Muscle of back (tissue), 11 donors: Measurements from ENCODE around the gene PAX5. TPM values are rescaled to one million over a fixed set of nuclear protein-coding genes. Genes with fewer than 3 reads are reported as not detected.
A peak's percentile ranks its signal among the peaks of the same experiment; 100 is the strongest.

ENCODE experiments used
- DNase-seq, 3 donors: peaks; one replicate each; pipeline versions ENCODE4 v3.0.0 to v3.0.0-alpha.2; 2013
- polyA plus RNA-seq, 10 donors: library from polyadenylated mRNA; unstranded; fragments of 120-200 nt; gene quantifications; one replicate each; pipeline ENCODE4 v1.2.1, GENCODE V29; 2013; ENCODE audit not compliant: insufficient read length in 10 of 10

The PAX5 gene
- polyA plus RNA-seq, 10 donors: 0.01 to 0.50 (median 0.26) TPM

GRCh38 chr9:36902861-36903524 lies 131.1 kb downstream of the PAX5 start:
- DNase-seq: no peak

GRCh38 chr9:36902080-36902716 lies 131.9 kb downstream of the PAX5 start:
- DNase-seq: no peak

GRCh38 chr9:36901528-36901927 lies 132.5 kb downstream of the PAX5 start:
- no peak for DNase-seq

- no peak for DNase-seq
These were observed 133.2 kb downstream of the PAX5 start for GRCh38 chr9:36900856-36901220.

DNA sequence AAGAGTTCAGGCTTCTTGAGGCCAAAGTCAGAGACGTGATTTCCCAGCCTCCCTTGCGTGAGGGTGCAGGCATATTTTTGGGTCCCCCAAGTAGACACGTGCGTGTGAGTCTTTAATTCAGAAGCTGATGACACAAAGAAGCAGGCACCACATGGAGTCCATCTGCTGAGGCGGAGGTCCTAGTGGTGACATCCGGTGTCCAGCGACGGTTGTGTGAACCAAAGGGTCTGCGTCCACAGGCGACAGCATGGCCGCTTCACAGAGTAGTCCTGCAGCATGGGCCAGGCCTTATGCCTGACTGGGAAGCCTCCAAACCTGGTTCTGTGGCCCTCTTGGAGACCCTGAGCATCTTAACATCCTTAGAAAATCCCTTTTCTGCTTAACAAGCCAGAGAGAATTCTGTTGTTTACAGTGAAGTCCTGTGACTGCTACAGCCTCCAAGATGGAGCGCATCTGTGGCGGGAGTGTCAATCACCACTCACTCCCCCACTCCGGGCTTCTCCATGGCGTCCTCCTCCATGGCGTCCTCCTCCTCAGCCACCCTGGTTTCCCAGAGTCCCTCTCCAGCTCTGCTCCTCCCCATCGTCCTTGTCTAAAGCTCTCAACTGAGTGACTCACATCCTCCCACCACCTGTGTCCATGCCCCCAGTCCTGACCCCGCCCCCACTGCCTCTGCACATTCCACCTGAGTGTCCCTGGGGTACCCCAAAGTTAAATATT lies 133.8 kb downstream of the PAX5 start:
- DNase-seq: no peak

DNA sequence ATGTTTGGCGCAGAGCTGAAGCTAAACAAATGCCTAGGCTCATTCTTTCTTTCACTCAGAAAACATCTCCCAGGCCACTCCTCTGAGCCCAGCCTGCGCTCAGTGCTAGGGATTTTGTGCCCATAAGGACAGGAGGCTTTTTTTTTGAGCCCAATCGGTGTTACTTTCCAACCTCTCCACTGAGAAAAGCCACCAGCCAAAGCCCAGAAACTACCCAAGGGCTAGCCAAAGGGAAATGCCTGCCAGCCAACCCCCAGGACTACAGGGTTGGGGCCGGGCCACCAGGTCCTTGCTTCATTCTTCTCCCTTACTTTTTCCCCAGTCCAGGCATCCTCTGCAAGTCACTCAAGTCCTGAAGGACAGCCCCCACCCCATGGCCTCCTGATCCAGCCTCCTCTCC lies 134.7 kb downstream of the PAX5 start:
- no peak for DNase-seq

- no peak for DNase-seq
These were observed 135.5 kb downstream of the PAX5 start for GRCh38 chr9:36898431-36899020.

- DNase-seq: no peak
These were observed 136.6 kb downstream of the PAX5 start for GRCh38 chr9:36897478-36897877.

DNA sequence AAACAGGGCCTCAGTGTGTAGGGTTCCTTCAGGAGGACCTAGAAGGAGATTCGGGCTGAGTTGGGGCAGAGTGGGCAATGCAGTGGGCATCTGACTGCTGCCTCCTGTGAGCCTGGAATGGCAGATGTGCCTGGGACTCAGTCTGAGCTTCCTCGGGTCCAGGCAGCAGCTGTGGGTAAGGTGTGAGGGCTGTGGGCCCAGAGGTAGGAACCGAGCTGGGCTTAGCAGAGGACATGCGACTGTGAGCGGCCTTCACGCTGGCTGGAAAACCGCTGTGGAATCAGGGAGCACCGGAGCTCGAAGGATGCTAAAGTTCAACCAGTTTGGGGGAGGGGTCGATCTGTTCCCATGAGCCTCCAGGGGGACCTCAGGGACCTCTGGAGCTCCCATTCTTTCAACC lies 137.0 kb downstream of the PAX5 start:
- DNase-seq: no peak

GRCh38 chr9:36896296-36896695 lies 137.8 kb downstream of the PAX5 start:
- no peak for DNase-seq

DNA sequence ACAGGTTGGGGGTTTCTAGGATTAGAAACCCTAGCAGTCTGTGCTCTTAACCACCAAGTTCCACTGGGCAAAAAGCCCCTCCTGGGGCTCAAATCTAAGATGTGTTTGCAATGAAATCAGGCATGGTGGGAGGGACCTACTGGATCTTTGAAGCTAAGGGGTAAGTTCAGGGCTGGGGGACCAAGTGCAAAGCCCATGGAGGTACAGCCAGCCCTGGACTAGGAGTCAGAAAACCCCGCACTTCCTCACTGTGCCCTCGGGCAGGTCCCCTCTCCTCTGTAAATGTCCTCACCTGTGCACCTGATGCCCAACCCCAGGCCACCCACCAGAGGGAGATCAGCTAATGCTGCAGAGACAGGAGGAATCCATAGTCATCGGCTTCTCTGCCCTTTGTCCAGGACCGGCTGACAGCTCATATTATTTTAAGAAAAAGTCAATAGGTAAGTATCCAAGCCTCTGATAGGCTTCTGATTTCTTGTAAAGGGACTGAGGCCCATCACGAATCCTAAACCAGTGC lies 138.3 kb downstream of the PAX5 start:
- DNase-seq: no peak

- no peak for DNase-seq
These were observed 139.3 kb downstream of the PAX5 start for GRCh38 chr9:36894695-36895310.

DNA sequence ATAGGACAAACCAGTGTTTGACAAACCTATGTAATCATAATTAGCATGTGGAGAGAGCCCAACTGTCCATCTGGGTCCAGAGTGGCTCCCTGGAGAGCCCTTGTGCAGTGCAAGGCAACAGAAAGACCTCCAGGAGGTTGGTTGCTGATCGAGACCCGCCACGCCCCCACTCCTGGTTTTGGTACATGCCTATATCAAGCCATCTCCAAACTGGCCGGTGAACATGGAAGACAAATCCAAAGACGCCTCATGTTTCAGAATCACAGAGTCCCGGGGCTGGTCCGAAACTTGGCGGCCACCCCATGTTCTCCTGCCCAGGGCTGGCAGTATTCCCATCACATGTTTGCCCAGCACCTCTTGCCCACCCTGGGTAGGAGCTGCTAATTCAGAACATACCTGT lies 140.2 kb downstream of the PAX5 start:
- no peak for DNase-seq

- peak in 1 of 3 donors; percentile 20 for DNase-seq
These were observed 140.9 kb downstream of the PAX5 start for GRCh38 chr9:36893184-36893583.

GRCh38 chr9:36892279-36892678 lies 141.8 kb downstream of the PAX5 start:
- no peak for DNase-seq

DNA sequence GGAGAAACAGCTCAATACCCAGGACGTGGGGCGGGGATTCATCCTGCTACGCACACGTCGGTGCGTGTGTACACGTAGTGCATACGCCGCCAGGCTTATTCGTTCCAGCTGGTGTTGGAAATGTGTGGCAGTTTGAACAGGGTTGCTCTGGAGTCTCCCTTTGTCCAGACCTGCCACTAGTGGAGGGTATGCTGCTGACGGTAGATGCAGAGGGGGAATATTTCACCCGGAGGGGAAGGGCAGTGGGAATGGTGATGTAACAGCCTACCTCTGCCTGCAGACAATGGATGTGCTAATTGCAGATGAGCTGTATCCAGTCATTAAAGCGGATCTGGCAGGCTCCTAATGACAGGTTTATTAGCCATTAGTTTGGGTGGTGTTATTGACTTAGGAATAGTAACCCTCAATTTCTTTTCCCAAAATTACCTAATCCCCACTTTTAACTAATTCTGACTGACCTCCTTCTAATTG lies 142.7 kb downstream of the PAX5 start:
- DNase-seq: no peak

- no peak for DNase-seq
These were observed 144.2 kb downstream of the PAX5 start for GRCh38 chr9:36889844-36890243.

DNA sequence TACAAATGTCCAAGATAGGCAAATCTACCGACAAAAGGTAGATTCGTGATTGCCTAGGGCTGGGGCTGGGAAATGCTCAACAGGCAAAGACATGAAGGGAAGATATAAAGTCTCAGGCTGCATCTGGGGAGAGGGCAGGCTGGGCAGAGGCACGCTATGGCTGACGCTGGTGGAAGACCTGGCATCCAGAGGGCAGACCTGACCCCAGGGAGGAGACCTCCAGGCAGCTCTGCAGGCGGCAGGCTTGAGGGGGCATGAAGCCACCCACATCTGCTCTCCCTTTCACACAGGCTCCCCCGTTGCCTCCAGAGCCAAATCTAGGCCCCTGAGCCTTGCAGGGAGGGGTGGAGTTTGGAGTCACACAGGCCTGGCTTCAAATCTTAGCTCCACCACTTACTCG lies 145.5 kb downstream of the PAX5 start:
- DNase-seq: no peak

DNA sequence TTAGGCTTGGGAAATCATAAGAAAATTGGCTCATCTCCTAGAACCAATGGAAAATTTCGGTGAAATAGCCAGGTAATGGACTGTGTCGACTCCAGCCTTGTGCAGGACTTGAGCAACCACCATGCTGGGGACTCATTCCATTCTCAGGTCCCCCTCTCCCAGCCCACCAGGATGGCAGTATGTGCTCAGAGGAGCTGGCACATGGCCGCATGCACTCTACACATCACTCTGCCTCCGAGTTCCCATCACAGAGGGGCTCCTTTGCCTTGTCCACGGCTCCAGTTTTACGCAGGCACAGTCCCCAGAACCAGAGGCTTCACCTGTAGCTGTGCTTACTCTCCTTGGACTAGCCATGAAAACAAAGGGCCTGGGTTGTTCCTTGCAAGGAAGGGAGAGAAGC lies 149.3 kb downstream of the PAX5 start:
- DNase-seq: no peak

DNA sequence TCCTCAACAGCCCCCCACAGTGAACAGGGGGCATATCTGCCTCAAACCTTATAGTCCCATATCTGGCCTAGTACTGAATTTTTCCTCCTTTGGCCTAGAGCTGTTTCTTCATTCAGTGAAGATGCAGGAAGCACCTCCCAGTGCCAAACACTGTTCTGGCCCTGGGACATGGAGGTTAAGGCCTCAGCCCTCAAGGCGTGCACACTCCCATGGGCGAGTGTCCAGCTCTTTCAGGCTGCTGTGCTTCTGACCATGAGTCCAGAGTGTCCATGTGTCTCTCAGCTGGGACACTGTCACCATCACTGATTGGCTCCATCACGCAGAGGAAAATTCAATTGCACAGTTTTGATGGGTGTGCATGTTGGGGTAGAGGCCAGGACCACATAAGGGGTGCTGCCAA lies 151.5 kb downstream of the PAX5 start:
- DNase-seq: no peak

DNA sequence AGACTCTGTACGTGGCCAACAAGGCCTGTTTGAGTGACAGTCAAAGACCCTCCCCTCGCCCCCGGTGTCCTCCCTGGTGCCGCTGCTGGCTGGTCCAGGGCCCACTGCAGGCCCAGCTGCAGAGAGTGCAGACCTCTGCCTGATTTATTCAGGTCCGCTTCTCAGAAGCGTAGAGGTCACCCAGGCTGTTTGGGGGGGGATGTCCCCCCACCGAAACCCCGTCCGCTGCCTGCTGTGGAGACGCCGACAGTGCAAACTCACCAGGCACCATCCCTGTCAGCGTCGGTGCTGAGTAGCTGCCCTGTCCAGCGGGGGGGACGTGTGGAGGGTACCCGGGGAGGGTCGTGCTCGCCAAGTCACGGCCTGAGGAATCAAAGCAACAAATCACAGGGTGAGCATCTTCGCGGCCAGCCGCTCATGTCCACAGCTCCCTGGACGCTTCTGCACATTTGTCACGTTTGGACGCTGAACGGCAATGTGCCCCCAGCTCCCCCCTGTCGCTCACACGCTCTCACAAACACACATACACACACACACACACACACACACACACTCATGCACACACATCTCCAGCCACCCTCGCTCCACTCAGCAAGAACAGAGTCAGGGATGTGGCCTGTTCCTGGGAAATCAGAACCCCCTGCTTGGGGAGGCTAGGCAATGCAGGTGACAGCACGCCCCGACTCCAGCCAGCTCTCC lies 152.2 kb downstream of the PAX5 start:
- no peak for DNase-seq
